Activated CD8-positive, alpha-beta memory T cell treated with anti-CD3 and anti-CD28 coated beads, Interleukin-2, amount 50 U/mL, for 4 hours (primary cell): Measurements from ENCODE around the gene ZNF69.
"Not testable (repeated sequence)": the region's sequence is repeated elsewhere in the genome, so short reads cannot be mapped to it uniquely, and the experiment has no call there.

Experiments used
- DNase-seq: peaks from one replicate; pipeline ENCODE4 v3.0.0-alpha.2; 2020

Gene ZNF69

GRCh38 chr19:11887611-11888531 lies at the start of gene ZNF69:
Gene ZNF69 (plus strand): TSS chr19:11887782. CDS start chr19:11887924, 142 bp downstream.
- peak; percentile 71 for DNase-seq

- DNase-seq = no peak
Measured at GRCh38 chr19:11843722-11844121, 43.9 kb upstream of the ZNF69 start.

- not testable (repeated sequence) for DNase-seq
Measured at GRCh38 chr19:11847615-11848014, 40.0 kb upstream of the ZNF69 start.

- DNase-seq = no peak
Measured at GRCh38 chr19:11848200-11848593, 39.4 kb upstream of the ZNF69 start.

- DNase-seq = peak; percentile 82
Measured at GRCh38 chr19:11848594-11849469, 38.8 kb upstream of the ZNF69 start, which contains the start of gene ZNF439. Gene ZNF439 (plus strand): TSS chr19:11848726. CDS start chr19:11848868, 142 bp downstream.

GRCh38 chr19:11850289-11850688 lies 37.3 kb upstream of the ZNF69 start:
- DNase-seq = not testable (repeated sequence)

GRCh38 chr19:11853358-11853757 lies 34.2 kb upstream of the ZNF69 start:
- no peak for DNase-seq

- no peak for DNase-seq
Measured at GRCh38 chr19:11856596-11857250, 30.9 kb upstream of the ZNF69 start.

- DNase-seq = no peak
Measured at GRCh38 chr19:11860721-11861120, 26.9 kb upstream of the ZNF69 start.

- DNase-seq = no peak
Measured at GRCh38 chr19:11861301-11861700, 26.3 kb upstream of the ZNF69 start.

- not testable (repeated sequence) for DNase-seq
Measured at GRCh38 chr19:11867766-11868165, 19.8 kb upstream of the ZNF69 start.

- no peak for DNase-seq
Measured at GRCh38 chr19:11868188-11868587, 19.4 kb upstream of the ZNF69 start.

GRCh38 chr19:11872624-11873023 lies 15.0 kb upstream of the ZNF69 start:
- DNase-seq = no peak

GRCh38 chr19:11873762-11874161 lies 13.8 kb upstream of the ZNF69 start:
- no peak for DNase-seq

- DNase-seq = peak; percentile 38
Measured at GRCh38 chr19:11879687-11880266, 7.8 kb upstream of the ZNF69 start.

- DNase-seq = no peak
Measured at GRCh38 chr19:11880598-11880997, 7.0 kb upstream of the ZNF69 start.

- peak; percentile 63 for DNase-seq
Measured at GRCh38 chr19:11881151-11881800, 6.3 kb upstream of the ZNF69 start.

GRCh38 chr19:11882606-11883005 lies 5.0 kb upstream of the ZNF69 start:
- no peak for DNase-seq

- no peak for DNase-seq
Measured at GRCh38 chr19:11887234-11887610, 360 bp upstream of the ZNF69 start.

GRCh38 chr19:11889901-11890300 lies 2.3 kb downstream of the ZNF69 start:
- not testable (repeated sequence) for DNase-seq

GRCh38 chr19:11890634-11891033 lies 3.1 kb downstream of the ZNF69 start:
- DNase-seq = no peak

GRCh38 chr19:11894851-11895250 lies 7.3 kb downstream of the ZNF69 start:
- DNase-seq = no peak
